ENCODE results near the gene TATDN2.

The TATDN2 gene

GRCh38 chr3:10330319-10330718, 82.1 kb downstream of the TATDN2 start:
- no peak for TF ChIP-seq CTCF (IDR thresholded peaks at IDR 0.05)

All from LNCAP (cell line).